CD4-positive, alpha-beta memory T cell (primary cell): Measurements from ENCODE around the gene TRMT6. TPM values are rescaled to one million over a fixed set of nuclear protein-coding genes. Genes with fewer than 3 reads are reported as not detected.

ENCODE experiments used
- CTCF ChIA-PET: fragments of 350-600 bp; sonication (Branson Sonifier 250); formaldehyde crosslinking; loops from one replicate; lab custom pipeline; 2021; ENCODE audit warnings: inconsistent platforms; ENCODE audit not compliant: partially characterized antibody; lab: Charles Lee
- POLR2A ChIA-PET: fragments of 350-600 bp; sonication (Branson Sonifier 250); formaldehyde crosslinking; loops from one replicate; lab custom pipeline; 2021; ENCODE audit not compliant: partially characterized antibody; lab: Charles Lee
- DNase-seq, 5 donors: peaks; one replicate each; pipeline versions ENCODE4 v3.0.0 to v3.0.0-alpha.2; 2020 to 2022; ENCODE audit warnings: mixed read lengths in 1 of 5
- H3K27ac ChIP-seq: one replicate; pipeline ENCODE4 v1.7.0; 2013; ENCODE audit warnings: low read depth, low read length
- H3K27me3 ChIP-seq: 2 replicates; pipeline ENCODE4 v1.7.0; 2013; ENCODE audit warnings: mild to moderate bottlenecking, low read length, moderate library complexity; ENCODE audit not compliant: insufficient read depth
- H3K36me3 ChIP-seq: 2 replicates; pipeline ENCODE4 v1.7.0; 2013; ENCODE audit warnings: mild to moderate bottlenecking, low read length, moderate library complexity; ENCODE audit not compliant: insufficient read depth
- H3K4me1 ChIP-seq: 2 replicates; pipeline ENCODE4 v1.7.0; 2013; ENCODE audit warnings: mild to moderate bottlenecking, low read length, moderate library complexity; ENCODE audit not compliant: insufficient read depth
- H3K4me3 ChIP-seq, 2 donors: one replicate each; pipeline ENCODE4 v1.7.0; 2013; ENCODE audit warnings: low read length in 2 of 2, mild to moderate bottlenecking in 1 of 2
- H3K9me3 ChIP-seq, 2 donors: one replicate each; pipeline ENCODE4 v1.7.0; 2013; ENCODE audit warnings: low read length in 2 of 2, control low read depth in 1 of 2; ENCODE audit not compliant: control insufficient read depth in 1 of 2
- H3K27ac Mint-ChIP-seq, 7 donors: one replicate each; pipeline ENCODE4 v1.8.0; 2020 to 2021; ENCODE audit warnings: mixed read lengths in 7 of 7, mild to moderate bottlenecking in 6 of 7, inconsistent platforms in 3 of 7, moderate library complexity in 3 of 7
- H3K27me3 Mint-ChIP-seq, 2 donors: one replicate each; pipeline ENCODE4 v1.8.0; 2020 to 2021; ENCODE audit warnings: mixed read lengths in 2 of 2
- H3K36me3 Mint-ChIP-seq, 2 donors: one replicate each; pipeline ENCODE4 v1.8.0; 2020 to 2021; ENCODE audit warnings: mixed read lengths in 2 of 2, inconsistent platforms in 1 of 2, mild to moderate bottlenecking in 1 of 2
- H3K4me1 Mint-ChIP-seq, 4 donors: one replicate each; pipeline ENCODE4 v1.8.0; 2020 to 2021; ENCODE audit warnings: mixed read lengths in 4 of 4, mild to moderate bottlenecking in 1 of 4
- H3K4me3 Mint-ChIP-seq, 8 donors: one replicate each; pipeline ENCODE4 v1.8.0; 2020 to 2021; ENCODE audit warnings: mixed read lengths in 8 of 8, mild to moderate bottlenecking in 7 of 8, moderate library complexity in 6 of 8, inconsistent platforms in 3 of 8
- H3K9me3 Mint-ChIP-seq, 8 donors: one replicate each; pipeline ENCODE4 v1.8.0; 2020 to 2021; ENCODE audit warnings: mixed read lengths in 8 of 8, mild to moderate bottlenecking in 5 of 8, inconsistent platforms in 3 of 8, moderate library complexity in 1 of 8
- intact Hi-C: fragments of 100-400 bp; cut with micrococcal nuclease; formaldehyde crosslinking; loops from one replicate; pipeline ENCODE4 v1.15.1; 2023
- polyA plus RNA-seq, 2 donors: library from polyadenylated mRNA; unstranded; fragments of 300-500 nt; fragmentation: Illumina TruSeq; gene quantifications; one replicate each; pipeline ENCODE4 v1.2.3, GENCODE V29; 2021
- total RNA-seq, 2 experiments: library from RNA; stranded (reverse); gene quantifications; one replicate each; pipeline ENCODE4 v1.2.3, GENCODE V29; 2021

Gene TRMT6
- total and polyA plus RNA-seq, 4 experiments from 2014 or later, result 13.4 to 21.0 (median 18.1) TPM

GRCh38 chr20:5923493-5923892 is 26.8 kb downstream of the TRMT6 start:
- Histone ChIP-seq H3K4me3 (no peak overlapping the region), H3K27me3 (no peaks in the 10 kb centered on the region), H3K4me1 (peaks cover 13% of the 10 kb centered on the region), H3K27ac (no peak overlapping the region), H3K9me3 (no peaks in the 10 kb centered on the region), H3K36me3 (no peaks in the 10 kb centered on the region)
- Mint-ChIP-seq H3K36me3 (no peaks in the 10 kb centered on the region), H3K27me3 (peaks cover 3% of the 10 kb centered on the region in 2 donors), H3K4me3 (no peak overlapping the region), H3K9me3 (no peaks in the 10 kb centered on the region), H3K27ac (no peak overlapping the region), H3K4me1 (peaks cover 12 to 17% (median 12%) of the 10 kb centered on the region in 4 donors)
- ChIA-PET POLR2A (interaction anchor here (0.6 kb wide), 1 partner anchor 1838 kb away, joined by 4 read pairs; no protein-coding TSS in a partner anchor), CTCF (no interaction called here)
- intact Hi-C loops, result no loop called here
- DNase-seq, result no peak

GRCh38 chr20:5920581-5920980 is 29.8 kb downstream of the TRMT6 start:
- H3K9me3 ChIP-seq, result no peaks in the 10 kb centered on the region
- ChIA-PET POLR2A (no interaction called here), CTCF (no interaction called here)
- H3K4me1 ChIP-seq, result peaks cover 13% of the 10 kb centered on the region
- H3K36me3 Mint-ChIP-seq, result no peaks in the 10 kb centered on the region
- DNase-seq, result no peak
- peaks cover 12 to 17% (median 13%) of the 10 kb centered on the region in 4 donors for H3K4me1 Mint-ChIP-seq
- H3K4me3 Mint-ChIP-seq, result no peak overlapping the region
- intact Hi-C loops, result no loop called here
- H3K27me3 Mint-ChIP-seq, result peaks cover 3 to 5% of the 10 kb centered on the region in 2 donors
- no peak overlapping the region for H3K4me3 ChIP-seq
- no peaks in the 10 kb centered on the region for H3K9me3 Mint-ChIP-seq
- no peaks in the 10 kb centered on the region for H3K36me3 ChIP-seq
- peak overlapping the region in 1 of 7 donors; percentile 15 for H3K27ac Mint-ChIP-seq
- H3K27ac ChIP-seq, result no peak overlapping the region
- no peaks in the 10 kb centered on the region for H3K27me3 ChIP-seq

- intact Hi-C loops, result no loop called here
- peaks cover 0 to 2% (median 0%) of the 10 kb centered on the region in 8 donors for H3K9me3 Mint-ChIP-seq
- CTCF ChIA-PET, result interaction anchor here (1.2 kb wide), 1 partner anchor 391 kb away, joined by 3 read pairs; no protein-coding TSS in a partner anchor
These were observed 30.4 kb downstream of the TRMT6 start for GRCh38 chr20:5919626-5920544.

GRCh38 chr20:5918856-5919625 is 31.3 kb downstream of the TRMT6 start:
- peak overlapping the region in 4 of 7 donors; percentile 25 to 70 (median 52) for H3K27ac Mint-ChIP-seq
- peak in 2 of 5 donors; percentile 20 to 52 for DNase-seq
- no peaks in the 10 kb centered on the region for H3K9me3 ChIP-seq
- H3K4me1 ChIP-seq, result peaks cover 13% of the 10 kb centered on the region
- no peak overlapping the region for H3K27ac ChIP-seq
- H3K36me3 ChIP-seq, result no peaks in the 10 kb centered on the region
- intact Hi-C loops, result no loop called here
- H3K4me1 Mint-ChIP-seq, result peaks cover 12 to 17% (median 13%) of the 10 kb centered on the region in 4 donors
- no peak overlapping the region for H3K4me3 ChIP-seq
- H3K27me3 ChIP-seq, result no peaks in the 10 kb centered on the region
- H3K4me3 Mint-ChIP-seq, result peak overlapping the region in 2 of 8 donors; percentile 22 to 26
- no peaks in the 10 kb centered on the region for H3K36me3 Mint-ChIP-seq
- H3K9me3 Mint-ChIP-seq, result peaks cover 0 to 2% (median 0%) of the 10 kb centered on the region in 8 donors
- CTCF ChIA-PET, result interaction anchor here (1.2 kb wide), 1 partner anchor 390 kb away, joined by 3 read pairs; no protein-coding TSS in a partner anchor
- peaks cover 2 to 5% of the 10 kb centered on the region in 2 donors for H3K27me3 Mint-ChIP-seq
- POLR2A ChIA-PET, result no interaction called here

More at GRCh38 chr20:5919626-5920544, 30.4 kb downstream of the TRMT6 start:
- no peak overlapping the region for H3K4me3 Mint-ChIP-seq
- peak overlapping the region in 2 of 7 donors; percentile 50 to 59 for H3K27ac Mint-ChIP-seq
- no peak for DNase-seq
- Histone ChIP-seq H3K27ac (no peak overlapping the region), H3K36me3 (no peaks in the 10 kb centered on the region), H3K9me3 (no peaks in the 10 kb centered on the region), H3K27me3 (no peaks in the 10 kb centered on the region), H3K4me1 (peaks cover 13% of the 10 kb centered on the region), H3K4me3 (no peak overlapping the region)
- peaks cover 12 to 17% (median 13%) of the 10 kb centered on the region in 4 donors for H3K4me1 Mint-ChIP-seq
- peaks cover 3 to 5% of the 10 kb centered on the region in 2 donors for H3K27me3 Mint-ChIP-seq
- no peaks in the 10 kb centered on the region for H3K36me3 Mint-ChIP-seq
- POLR2A ChIA-PET, result no interaction called here

GRCh38 chr20:5914859-5915258 is 35.5 kb downstream of the TRMT6 start:
- no peak for DNase-seq
- Mint-ChIP-seq H3K4me1 (peaks cover 17 to 25% (median 21%) of the 10 kb centered on the region in 4 donors), H3K9me3 (peaks cover 0 to 4% (median 0%) of the 10 kb centered on the region in 8 donors), H3K27me3 (peaks cover 13 to 20% of the 10 kb centered on the region in 2 donors), H3K4me3 (no peak overlapping the region), H3K36me3 (no peaks in the 10 kb centered on the region), H3K27ac (no peak overlapping the region)
- Histone ChIP-seq H3K36me3 (no peaks in the 10 kb centered on the region), H3K9me3 (no peaks in the 10 kb centered on the region), H3K4me3 (no peak overlapping the region), H3K4me1 (peaks cover 20% of the 10 kb centered on the region), H3K27ac (no peak overlapping the region), H3K27me3 (peaks cover 12% of the 10 kb centered on the region)
- intact Hi-C loops, result no loop called here
- CTCF ChIA-PET, result no interaction called here
- POLR2A ChIA-PET, result interaction anchor here (1.2 kb wide), 1 partner anchor 72 kb away, joined by 3 read pairs; no protein-coding TSS in a partner anchor

- Mint-ChIP-seq H3K4me1 (peaks cover 7 to 14% (median 10%) of the 10 kb centered on the region in 4 donors), H3K36me3 (no peaks in the 10 kb centered on the region), H3K4me3 (no peak overlapping the region), H3K27ac (no peak overlapping the region), H3K9me3 (peaks cover 0 to 4% (median 0%) of the 10 kb centered on the region in 8 donors), H3K27me3 (peaks cover 16 to 26% of the 10 kb centered on the region in 2 donors)
- H3K9me3 ChIP-seq, result no peaks in the 10 kb centered on the region
- ChIA-PET POLR2A (no interaction called here), CTCF (no interaction called here)
- no peak for DNase-seq
- peaks cover 9% of the 10 kb centered on the region for H3K4me1 ChIP-seq
- H3K27me3 ChIP-seq, result peaks cover 12% of the 10 kb centered on the region
- intact Hi-C loops, result no loop called here
- no peak overlapping the region for H3K27ac ChIP-seq
- H3K4me3 ChIP-seq, result no peak overlapping the region
- no peaks in the 10 kb centered on the region for H3K36me3 ChIP-seq
These were observed 37.2 kb downstream of the TRMT6 start for GRCh38 chr20:5913166-5913565.
